A549 (cell line): Measurements from ENCODE around the gene RTN4RL2. TPM values are rescaled to one million over a fixed set of nuclear protein-coding genes. Genes with fewer than 3 reads are reported as not detected.

ENCODE experiments used
- ATAC-seq, 2 experiments: fragments of 200-7000 bp in 1 of 2; fragments of >200 bp in 1 of 2; cut with Nextera tagmentation in 1 of 2; cut with Tn5 transposase in 1 of 2; 3 replicates each; pipeline versions ENCODE4 v1.8.0 to v1.9.1; 2018 to 2020; ENCODE audit warnings: mild to moderate bottlenecking in 1 of 2, moderate library complexity in 1 of 2
- CTCF ChIA-PET: fragments of 300-600 bp; sonication (Branson Sonifier 250); formaldehyde crosslinking; extraction: SDS; loops from one replicate; lab custom pipeline; 2021; ENCODE audit warnings: antibody characterized with exemption, inconsistent platforms; lab: Yijun Ruan, JAX
- POLR2A ChIA-PET: fragments of 350-600 bp; formaldehyde crosslinking; extraction: SDS; loops from one replicate; lab custom pipeline; 2021; ENCODE audit warnings: antibody characterized with exemption, inconsistent platforms; lab: Yijun Ruan, JAX
- DNase-seq, 2 experiments: peaks; one replicate each; pipeline versions ENCODE4 v3.0.0 to v3.0.0-alpha.2; 2011 to 2016; ENCODE audit warnings: low read depth in 1 of 2, low spot score in 1 of 2
- FAIRE-seq: peaks from 2 replicates; lab custom pipeline; 2011; peaks lifted over from hg19 to GRCh38; lab: Jason Lieb, UNC
- H3K27ac ChIP-seq, 2 experiments: fragments of >200 bp; sonication (Bioruptor Twin); formaldehyde crosslinking; 3 replicates each; pipeline ENCODE4 v1.5.1; 2016 to 2017
- H3K4me1 ChIP-seq: fragments of >200 bp; sonication (Bioruptor Twin); formaldehyde crosslinking; 3 replicates; pipeline ENCODE4 v1.6.1; 2016
- H3K4me2 ChIP-seq: fragments of >200 bp; sonication (Bioruptor Twin); formaldehyde crosslinking; 3 replicates; pipeline ENCODE4 v1.6.1; 2016
- H3K4me3 ChIP-seq: fragments of >200 bp; sonication (Bioruptor Twin); formaldehyde crosslinking; 3 replicates; pipeline ENCODE4 v1.5.1; 2016
- H3K9me3 ChIP-seq: fragments of >200 bp; sonication (Bioruptor Twin); formaldehyde crosslinking; 3 replicates; pipeline ENCODE4 v1.6.1; 2016
- ATOH8 ChIP-seq: fragments of 250-450 bp; sonication (Bioruptor Pico); IDR thresholded peaks from 2 replicates; pipeline ENCODE4 v1.5.0; 2020; ENCODE audit warnings: low read depth, mild to moderate bottlenecking, moderate library complexity
- CBX2 ChIP-seq: fragments of 200-600 bp; sonication (generic); IDR thresholded peaks from 2 replicates; pipeline ENCODE4 v1.6.1; 2016; ENCODE audit warnings: low read depth, mild to moderate bottlenecking, borderline replicate concordance
- CBX8 ChIP-seq: fragments of 200-600 bp; sonication (generic); IDR thresholded peaks from 2 replicates; pipeline ENCODE4 v1.6.1; 2016
- CEBPB ChIP-seq, 2 experiments: fragments of >200 bp in 1 of 2; sonication (Bioruptor Twin) in 1 of 2; formaldehyde crosslinking in 1 of 2; IDR thresholded peaks; 2 replicates each; pipeline ENCODE4 v1.6.1; 2012 to 2016
- CTCF ChIP-seq: fragments of >200 bp; sonication (Bioruptor Twin); formaldehyde crosslinking; IDR thresholded peaks from 3 replicates; pipeline ENCODE4 v1.5.1; 2016
- EHF ChIP-seq: fragments of 250-450 bp; sonication (Bioruptor Pico); IDR thresholded peaks from 2 replicates; pipeline ENCODE4 v1.5.0; 2020; ENCODE audit warnings: mild to moderate bottlenecking
- EP300 ChIP-seq, 2 experiments: fragments of >200 bp; sonication (Bioruptor Twin); formaldehyde crosslinking; IDR thresholded peaks; 2 replicates in 1 of 2; 3 replicates in 1 of 2; pipeline ENCODE4 v1.6.1; 2016 to 2017
- HEYL ChIP-seq: fragments of 250-450 bp; sonication (Bioruptor Pico); IDR thresholded peaks from 2 replicates; pipeline ENCODE4 v1.8.0; 2021; ENCODE audit warnings: mild to moderate bottlenecking, moderate library complexity
- JUN ChIP-seq, 2 experiments: fragments of >200 bp; sonication (Bioruptor Twin); formaldehyde crosslinking; IDR thresholded peaks; 2 replicates in 1 of 2; 3 replicates in 1 of 2; pipeline ENCODE4 v1.6.1; 2016 to 2017
- KDM5A ChIP-seq: fragments of 200-600 bp; sonication (generic); IDR thresholded peaks from 2 replicates; pipeline ENCODE4 v1.6.1; 2016; ENCODE audit warnings: antibody characterized with exemption, mild to moderate bottlenecking
- NPAS2 ChIP-seq: fragments of 250-450 bp; sonication (Bioruptor Pico); IDR thresholded peaks from 2 replicates; pipeline ENCODE4 v1.8.0; 2022; ENCODE audit warnings: mild to moderate bottlenecking, moderate library complexity, borderline replicate concordance
- NR3C1 ChIP-seq: fragments of >200 bp; sonication (Bioruptor Twin); formaldehyde crosslinking; IDR thresholded peaks from 3 replicates; pipeline ENCODE4 v1.6.1; 2017
- PHF8 ChIP-seq: fragments of 200-600 bp; sonication (generic); IDR thresholded peaks from 2 replicates; pipeline ENCODE4 v1.6.1; 2016; ENCODE audit warnings: low read depth, mild to moderate bottlenecking, antibody characterized with exemption, moderate library complexity, borderline replicate concordance
- RAD21 ChIP-seq, 2 experiments: fragments of >200 bp in 1 of 2; sonication (Bioruptor Twin) in 1 of 2; formaldehyde crosslinking in 1 of 2; IDR thresholded peaks in 1 of 2; conservative IDR thresholded peaks in 1 of 2; 2 replicates in 1 of 2; 3 replicates in 1 of 2; pipeline ENCODE4 v1.6.1; 2012 to 2018; ENCODE audit warnings: inconsistent platforms in 1 of 2
- RCOR1 ChIP-seq: fragments of 150-350 bp; IDR thresholded peaks from 2 replicates; pipeline ENCODE4 v1.6.1; 2014; ENCODE audit warnings: antibody characterized with exemption, low read length, low read depth
- SMC3 ChIP-seq: fragments of >200 bp; sonication (Bioruptor Twin); formaldehyde crosslinking; IDR thresholded peaks from 3 replicates; pipeline ENCODE4 v1.6.1; 2018; ENCODE audit warnings: inconsistent platforms
- SREBF2 ChIP-seq: fragments of 450-650 bp; IDR thresholded peaks from 2 replicates; pipeline ENCODE4 v1.6.1; 2014; ENCODE audit warnings: mild to moderate bottlenecking, moderate library complexity
- ZSCAN20 ChIP-seq: fragments of 250-450 bp; sonication (Bioruptor Pico); IDR thresholded peaks from 2 replicates; pipeline ENCODE4 v1.8.0; 2022; ENCODE audit warnings: mild to moderate bottlenecking, moderate library complexity
- WGBS: methylation state at CpG from one replicate; pipeline ENCODE4 v1.1.6; 2017; ENCODE audit errors: missing lambda C conversion rate; 5-methylcytosine and 5-hydroxymethylcytosine counted together
- polyA plus RNA-seq, 4 experiments: library from polyadenylated mRNA; depleted of rRNA in 3 of 4; stranded (reverse); fragments of >200 nt; fragmentation: RNase III in 1 of 4; extraction: RNeasy Plus Mini Kit Qiagen cat#74134 plus additional on column Dnase treatment in 1 of 4; gene quantifications; 2 replicates in 3 of 4; 3 replicates in 1 of 4; pipeline ENCODE4 v1.2.3, GENCODE V29; 2011 to 2017
- TF ChIP-seq, protein P1 (sequence below): fragments of >200 bp; sonication (Bioruptor Twin); formaldehyde crosslinking; IDR thresholded peaks from 2 replicates; pipeline ENCODE4 v1.6.1; 2016
- TF ChIP-seq, protein P2 (sequence below): fragments of 150-350 bp; IDR thresholded peaks from 2 replicates; pipeline ENCODE4 v1.6.1; 2014; ENCODE audit warnings: low read depth, mild to moderate bottlenecking, low read length

RTN4RL2 gene
- polyA plus RNA-seq, 2 of the 4 experiments (the other 2 are of a cell fraction): 9.2 to 23.7 TPM

DNA sequence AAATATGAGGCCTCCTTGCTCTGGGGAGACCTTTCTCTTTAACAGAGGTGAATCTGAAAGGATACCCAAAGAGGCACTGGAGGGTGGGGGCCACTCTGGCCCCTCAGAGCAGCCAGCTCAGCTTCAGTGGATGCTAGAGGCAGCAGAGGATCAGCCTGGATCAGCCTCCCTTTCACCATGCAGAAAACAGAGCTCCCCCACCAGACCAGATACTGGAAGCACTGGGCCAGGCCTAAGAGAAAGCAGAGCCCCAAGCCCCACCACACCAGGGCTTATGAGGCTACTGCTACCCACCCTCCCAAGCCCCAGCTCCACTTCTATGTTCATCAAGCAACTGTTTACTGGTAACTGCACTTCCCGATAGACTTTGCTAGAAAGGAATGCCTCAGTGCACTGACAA is 29.4 kb upstream of the RTN4RL2 start:
- peak in 1 of 2 experiments; percentile 49; a peak in 2 of 6 replicates for ATAC-seq
- H3K4me1 ChIP-seq: peaks cover 42% of the 10 kb centered on the region
- ChIA-PET POLR2A (no interaction called here), CTCF (interaction anchor here (0.8 to 6.1 kb wide), 7 partner anchors 26 to 97 kb away, joined by 3 to 37 read pairs (median 3); partner anchors contain the start of gene RTN4RL2)
- no peak for TF ChIP-seq CEBPB (IDR thresholded peaks at IDR 0.05)
- TF ChIP-seq, protein P1, sequence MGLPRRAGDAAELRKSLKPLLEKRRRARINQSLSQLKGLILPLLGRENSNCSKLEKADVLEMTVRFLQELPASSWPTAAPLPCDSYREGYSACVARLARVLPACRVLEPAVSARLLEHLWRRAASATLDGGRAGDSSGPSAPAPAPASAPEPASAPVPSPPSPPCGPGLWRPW: no peak
- TF ChIP-seq EHF (CRISPR knock-in tag): no peak
- no peak for TF ChIP-seq CBX8
- no peak for TF ChIP-seq JUN (IDR thresholded peaks at IDR 0.05)
- TF ChIP-seq, protein P2, sequence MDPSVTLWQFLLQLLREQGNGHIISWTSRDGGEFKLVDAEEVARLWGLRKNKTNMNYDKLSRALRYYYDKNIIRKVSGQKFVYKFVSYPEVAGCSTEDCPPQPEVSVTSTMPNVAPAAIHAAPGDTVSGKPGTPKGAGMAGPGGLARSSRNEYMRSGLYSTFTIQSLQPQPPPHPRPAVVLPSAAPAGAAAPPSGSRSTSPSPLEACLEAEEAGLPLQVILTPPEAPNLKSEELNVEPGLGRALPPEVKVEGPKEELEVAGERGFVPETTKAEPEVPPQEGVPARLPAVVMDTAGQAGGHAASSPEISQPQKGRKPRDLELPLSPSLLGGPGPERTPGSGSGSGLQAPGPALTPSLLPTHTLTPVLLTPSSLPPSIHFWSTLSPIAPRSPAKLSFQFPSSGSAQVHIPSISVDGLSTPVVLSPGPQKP: no peak
- TF ChIP-seq PHF8: no peak
- TF ChIP-seq NR3C1: no peak
- H3K4me2 ChIP-seq: no peak overlapping the region
- no peak for FAIRE-seq
- no peak for DNase-seq
- 67% methylated on average over 1 of the region's 1 CpG for WGBS
- H3K27ac ChIP-seq: peak overlapping the region; percentile 31 to 60; a peak in 5 of 6 replicates
- H3K4me3 ChIP-seq: no peak overlapping the region
- no peaks in the 10 kb centered on the region for H3K9me3 ChIP-seq

GRCh38 chr11:57432149-57432561 is 28.2 kb upstream of the RTN4RL2 start:
- TF ChIP-seq ZSCAN20 (no peak), EP300 (IDR thresholded peaks at IDR 0.05) (no peak), EHF (CRISPR knock-in tag) (no peak), SMC3 (no peak), ATOH8 (no peak), HEYL (CRISPR knock-in tag) (no peak), CTCF (no peak)
- Histone ChIP-seq H3K4me1 (peaks cover 43% of the 10 kb centered on the region), H3K9me3 (no peaks in the 10 kb centered on the region), H3K4me2 (no peak overlapping the region), H3K27ac (peak overlapping the region; percentile 70 to 80; a peak in 5 of 6 replicates), H3K4me3 (no peak overlapping the region)
- no peak for FAIRE-seq
- WGBS: 61% methylated on average over 5 of the region's 5 CpGs
- no peak for ATAC-seq
- ChIA-PET POLR2A (no interaction called here), CTCF (interaction anchor here (1.0 to 6.1 kb wide), 5 partner anchors 13 to 76 kb away, joined by 3 to 37 read pairs (median 4); no protein-coding TSS in a partner anchor)
- no peak for DNase-seq

GRCh38 chr11:57432714-57433163 is 27.6 kb upstream of the RTN4RL2 start:
- peaks cover 37% of the 10 kb centered on the region for H3K4me1 ChIP-seq
- TF ChIP-seq KDM5A: no peak
- TF ChIP-seq SREBF2: no peak
- TF ChIP-seq ZSCAN20: no peak
- TF ChIP-seq RCOR1: no peak
- no peak for TF ChIP-seq NPAS2 (CRISPR knock-in tag)
- TF ChIP-seq RAD21 (conservative IDR thresholded peaks at IDR 0.05 in 1 of 2, IDR thresholded peaks at IDR 0.05 in 1 of 2): no peak
- no peak for TF ChIP-seq EHF (CRISPR knock-in tag)
- TF ChIP-seq, protein P1: no peak
- no peak for TF ChIP-seq CBX2
- TF ChIP-seq PHF8: no peak
- TF ChIP-seq, all 56 proteins: peak for 0
- POLR2A ChIA-PET: no interaction called here
- H3K4me3 ChIP-seq: no peak overlapping the region
- no peak overlapping the region for H3K4me2 ChIP-seq
- CTCF ChIA-PET: interaction anchor here (1.0 to 6.1 kb wide), 5 partner anchors 14 to 76 kb away, joined by 3 to 37 read pairs (median 4); no protein-coding TSS in a partner anchor
- no peaks in the 10 kb centered on the region for H3K9me3 ChIP-seq
- FAIRE-seq (no peak), ATAC-seq (no peak), DNase-seq (no peak)
- peak overlapping the region; percentile 70 to 80; a peak in 4 of 6 replicates for H3K27ac ChIP-seq
- WGBS: 81% methylated on average over 7 of the region's 7 CpGs
